ENCODE measurements around the gene CNTNAP2. TPM values are rescaled to one million over a fixed set of nuclear protein-coding genes. Genes with fewer than 3 reads are reported as not detected.

CNTNAP2 gene
- total and polyA plus RNA-seq, 12 donors, result 0.07 to 0.77 (median 0.24) TPM

DNA sequence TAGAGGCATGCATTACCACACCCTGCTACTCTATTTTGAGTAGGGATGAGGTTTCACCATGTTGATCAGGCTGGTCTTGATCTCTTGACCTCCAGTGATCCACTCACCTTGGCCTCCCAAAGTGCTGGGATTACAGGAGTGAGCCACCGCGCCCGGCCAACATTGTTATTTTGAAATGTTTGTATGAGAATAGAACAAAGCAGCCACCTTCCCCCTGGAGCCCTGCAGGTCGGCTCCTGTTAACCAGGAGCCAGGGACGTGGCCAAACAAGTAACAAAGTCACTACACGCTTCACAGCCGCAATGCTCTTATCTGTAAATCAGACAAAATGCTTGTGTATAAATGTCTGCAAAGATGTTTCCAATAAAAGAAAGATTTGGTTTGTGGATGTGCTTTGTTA lies 295.4 kb downstream of the CNTNAP2 start:
- TF ChIP-seq CTCF (IDR thresholded peaks at IDR 0.05), result no peak
- DNase-seq (no peak), ATAC-seq (no peak)
- Histone ChIP-seq H3K27ac (no peak overlapping the region), H3K4me1 (no peaks in the 10 kb centered on the region), H3K36me3 (no peaks in the 10 kb centered on the region), H3K4me3 (no peak overlapping the region), H3K9me3 (no peaks in the 10 kb centered on the region), H3K27me3 (no peaks in the 10 kb centered on the region)
- 73 to 74% methylated on average over 7 of the region's 7 CpGs for WGBS, 2 donors
- intact Hi-C loops (cut with DNase I), result no loop called here

DNA sequence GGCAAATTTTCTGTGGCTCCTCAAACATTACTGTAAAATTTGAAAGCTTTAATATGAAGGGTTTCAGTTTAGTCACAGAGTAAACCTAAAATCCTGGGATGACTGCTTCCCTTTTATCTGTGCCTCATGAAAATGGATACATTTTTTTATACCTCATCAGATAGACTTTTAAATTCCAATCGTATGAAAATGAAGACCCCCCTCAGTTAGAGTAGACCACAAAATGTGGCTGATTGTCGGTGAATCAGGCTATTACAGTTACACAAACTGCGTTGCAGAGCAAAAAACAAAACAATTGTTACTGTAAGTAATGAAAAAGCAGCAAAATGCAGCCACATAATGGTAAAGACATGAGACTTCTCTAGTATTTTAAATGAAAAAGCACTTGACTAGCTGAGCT lies 296.2 kb downstream of the CNTNAP2 start:
- Histone ChIP-seq H3K27me3 (no peaks in the 10 kb centered on the region), H3K4me3 (no peak overlapping the region), H3K27ac (no peak overlapping the region), H3K4me1 (no peaks in the 10 kb centered on the region), H3K36me3 (no peaks in the 10 kb centered on the region), H3K9me3 (no peaks in the 10 kb centered on the region)
- DNase-seq (no peak), ATAC-seq (no peak)
- 71 to 75% methylated on average over 3 of the region's 3 CpGs for WGBS, 2 donors
- TF ChIP-seq CTCF (IDR thresholded peaks at IDR 0.05), result no peak
- intact Hi-C loops (cut with DNase I), result no loop called here

DNA sequence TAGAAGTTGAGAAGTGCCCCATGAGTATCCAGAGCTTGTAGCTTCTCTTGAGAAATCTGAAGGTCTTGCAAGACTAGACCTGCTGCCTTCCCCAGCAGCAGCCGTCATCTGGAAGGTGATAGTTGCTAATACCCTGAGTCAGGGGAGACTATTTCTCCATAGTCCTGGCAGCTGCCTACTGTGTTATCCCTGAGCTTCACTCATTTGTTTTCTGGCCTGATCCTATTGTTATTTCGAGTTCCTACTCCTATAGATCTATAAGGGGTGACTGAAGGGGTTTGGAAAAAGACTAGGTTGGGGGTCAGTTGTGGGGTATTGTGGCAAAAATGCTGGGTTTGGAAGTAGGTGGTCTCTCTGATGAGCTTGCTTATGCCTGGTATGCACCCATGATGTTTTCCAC lies 297.8 kb downstream of the CNTNAP2 start:
- Histone ChIP-seq H3K27me3 (no peaks in the 10 kb centered on the region), H3K36me3 (no peaks in the 10 kb centered on the region), H3K4me3 (no peak overlapping the region), H3K4me1 (no peaks in the 10 kb centered on the region), H3K9me3 (no peaks in the 10 kb centered on the region), H3K27ac (no peak overlapping the region)
- intact Hi-C loops (cut with DNase I), result no loop called here
- TF ChIP-seq CTCF (IDR thresholded peaks at IDR 0.05), result no peak
- DNase-seq (no peak), ATAC-seq (no peak)
- WGBS, 2 donors, result 52 to 62% methylated on average over 2 of the region's 2 CpGs

- Histone ChIP-seq H3K4me3 (no peak overlapping the region), H3K27me3 (no peaks in the 10 kb centered on the region), H3K9me3 (no peaks in the 10 kb centered on the region), H3K27ac (no peak overlapping the region), H3K4me1 (no peaks in the 10 kb centered on the region), H3K36me3 (no peaks in the 10 kb centered on the region)
- DNase-seq, result no peak
- no peak for TF ChIP-seq CTCF (IDR thresholded peaks at IDR 0.05)
- intact Hi-C loops (cut with DNase I), result no loop called here
- ATAC-seq, result no peak
- WGBS, 2 donors, result 69 to 76% methylated on average over 2 of the region's 2 CpGs
Measured at GRCh38 chr7:146414937-146415336, 298.3 kb downstream of the CNTNAP2 start.

DNA sequence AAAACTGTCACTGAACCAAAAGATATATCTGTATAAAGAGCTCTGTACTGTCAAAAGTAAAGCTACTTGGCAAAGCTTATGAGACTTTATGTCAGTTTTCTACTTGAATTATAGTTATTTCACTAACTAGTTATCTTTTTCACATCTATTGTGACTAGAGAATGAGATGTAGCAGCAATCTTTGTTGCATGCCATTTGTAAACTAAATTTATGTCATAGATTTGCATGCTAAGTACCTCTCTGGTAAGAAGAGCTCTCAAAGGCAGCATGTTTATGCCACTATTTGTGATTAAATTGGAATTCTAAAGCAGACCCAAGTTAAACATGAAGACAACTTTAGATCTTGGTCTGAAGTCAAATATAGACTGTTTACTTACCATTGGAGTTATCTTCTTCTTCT lies 300.6 kb downstream of the CNTNAP2 start:
- intact Hi-C loops (cut with DNase I), result no loop called here
- no peak overlapping the region for H3K27ac ChIP-seq
- no peak for ATAC-seq

More for the DNA sequence above, 300.6 kb downstream of the CNTNAP2 start:
- Histone ChIP-seq H3K36me3 (no peaks in the 10 kb centered on the region), H3K27me3 (no peaks in the 10 kb centered on the region), H3K4me1 (no peaks in the 10 kb centered on the region), H3K4me3 (no peak overlapping the region), H3K9me3 (no peaks in the 10 kb centered on the region)
- no peak for DNase-seq
- TF ChIP-seq CTCF (IDR thresholded peaks at IDR 0.05), result no peak

Data from heart right ventricle (tissue), 16 donors.